A549 (cell line): Measurements from ENCODE around the gene GPR137C.

Source experiments
- BHLHE40 ChIP-seq: IDR thresholded peaks from 2 replicates; pipeline ENCODE4 v1.6.1; 2012; ENCODE audit warnings: low read depth, low read length, inconsistent platforms
- CBX8 ChIP-seq: fragments of 200-600 bp; sonication (generic); IDR thresholded peaks from 2 replicates; pipeline ENCODE4 v1.6.1; 2016
- CTCF ChIP-seq: fragments of >200 bp; sonication (Bioruptor Twin); formaldehyde crosslinking; IDR thresholded peaks from 3 replicates; pipeline ENCODE4 v1.5.1; 2016
- EP300 ChIP-seq, 2 experiments: fragments of >200 bp; sonication (Bioruptor Twin); formaldehyde crosslinking; IDR thresholded peaks; 2 replicates in 1 of 2; 3 replicates in 1 of 2; pipeline ENCODE4 v1.6.1; 2016 to 2017
- MAZ ChIP-seq: fragments of 150-350 bp; IDR thresholded peaks from 2 replicates; pipeline ENCODE4 v1.6.1; 2014; ENCODE audit warnings: antibody characterized with exemption, low read depth, low read length, borderline replicate concordance
- MYC ChIP-seq: IDR thresholded peaks from 2 replicates; pipeline ENCODE4 v1.6.1; 2012; ENCODE audit warnings: mild to moderate bottlenecking, inconsistent platforms, low read length, improper control_type of control experiment, borderline replicate concordance
- NFE2L2 ChIP-seq: fragments of 150-350 bp; conservative IDR thresholded peaks from 2 replicates; pipeline ENCODE4 v1.6.1; 2014; ENCODE audit warnings: low read length
- POLR2A ChIP-seq: IDR thresholded peaks from 2 replicates; pipeline ENCODE4 v1.6.1; 2012; ENCODE audit warnings: mild to moderate bottlenecking, low read length
- POLR2AphosphoS2 ChIP-seq: conservative IDR thresholded peaks from 2 replicates; pipeline ENCODE4 v1.6.1; 2012; ENCODE audit warnings: low read length, improper control_type of control experiment, inconsistent platforms
- RAD21 ChIP-seq, 2 experiments: fragments of >200 bp in 1 of 2; sonication (Bioruptor Twin) in 1 of 2; formaldehyde crosslinking in 1 of 2; IDR thresholded peaks in 1 of 2; conservative IDR thresholded peaks in 1 of 2; 2 replicates in 1 of 2; 3 replicates in 1 of 2; pipeline ENCODE4 v1.6.1; 2012 to 2018; ENCODE audit warnings: inconsistent platforms in 1 of 2
- RCOR1 ChIP-seq: fragments of 150-350 bp; IDR thresholded peaks from 2 replicates; pipeline ENCODE4 v1.6.1; 2014; ENCODE audit warnings: antibody characterized with exemption, low read length, low read depth
- REST ChIP-seq: fragments of 200-600 bp; sonication (generic); IDR thresholded peaks from 2 replicates; pipeline ENCODE4 v1.6.1; 2016; ENCODE audit warnings: antibody characterized with exemption, mild to moderate bottlenecking, moderate library complexity
- RFX5 ChIP-seq: fragments of 450-650 bp; IDR thresholded peaks from 2 replicates; pipeline ENCODE4 v1.7.1; 2014; ENCODE audit warnings: antibody characterized with exemption, mild to moderate bottlenecking, moderate library complexity
- TF ChIP-seq, protein P1 (sequence below): fragments of 250-450 bp; sonication (Bioruptor Pico); IDR thresholded peaks from 2 replicates; pipeline ENCODE4 v1.5.0; 2021; ENCODE audit warnings: mild to moderate bottlenecking, moderate library complexity, borderline replicate concordance

DNA sequence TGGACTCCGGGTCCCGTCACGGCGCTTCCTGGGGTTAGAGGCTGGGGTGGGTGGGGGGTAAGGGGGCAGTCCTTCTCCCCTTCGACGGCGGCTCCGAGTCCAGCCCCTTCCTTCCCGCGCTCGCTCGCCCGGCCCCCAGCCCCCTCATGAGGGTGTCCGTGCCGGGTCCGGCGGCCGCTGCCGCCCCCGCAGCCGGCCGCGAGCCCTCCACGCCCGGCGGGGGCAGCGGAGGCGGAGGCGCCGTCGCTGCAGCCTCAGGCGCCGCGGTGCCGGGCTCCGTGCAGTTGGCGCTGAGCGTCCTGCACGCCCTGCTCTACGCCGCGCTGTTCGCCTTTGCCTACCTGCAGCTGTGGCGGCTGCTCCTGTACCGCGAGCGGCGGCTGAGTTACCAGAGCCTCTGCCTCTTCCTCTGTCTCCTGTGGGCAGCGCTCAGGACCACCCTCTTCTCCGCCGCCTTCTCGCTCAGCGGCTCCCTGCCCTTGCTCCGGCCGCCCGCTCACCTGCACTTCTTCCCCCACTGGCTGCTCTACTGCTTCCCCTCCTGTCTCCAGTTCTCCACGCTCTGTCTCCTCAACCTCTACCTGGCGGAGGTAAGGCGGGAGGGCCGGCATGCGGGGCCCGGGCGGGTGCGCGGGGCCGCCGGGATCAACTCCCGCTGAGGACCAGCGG, 500 bp downstream of the GPR137C start:
- no peak for TF ChIP-seq CTCF
- no peak for TF ChIP-seq RCOR1
- TF ChIP-seq POLR2A, result no peak
- TF ChIP-seq MYC, result no peak
- TF ChIP-seq RAD21 (conservative IDR thresholded peaks at IDR 0.05 in 1 of 2, IDR thresholded peaks at IDR 0.05 in 1 of 2), result no peak
- no peak for TF ChIP-seq MAZ
- no peak for TF ChIP-seq EP300 (IDR thresholded peaks at IDR 0.05)
- TF ChIP-seq NFE2L2, result no peak
- no peak for TF ChIP-seq BHLHE40
- TF ChIP-seq REST, result no peak
- TF ChIP-seq, protein P1, sequence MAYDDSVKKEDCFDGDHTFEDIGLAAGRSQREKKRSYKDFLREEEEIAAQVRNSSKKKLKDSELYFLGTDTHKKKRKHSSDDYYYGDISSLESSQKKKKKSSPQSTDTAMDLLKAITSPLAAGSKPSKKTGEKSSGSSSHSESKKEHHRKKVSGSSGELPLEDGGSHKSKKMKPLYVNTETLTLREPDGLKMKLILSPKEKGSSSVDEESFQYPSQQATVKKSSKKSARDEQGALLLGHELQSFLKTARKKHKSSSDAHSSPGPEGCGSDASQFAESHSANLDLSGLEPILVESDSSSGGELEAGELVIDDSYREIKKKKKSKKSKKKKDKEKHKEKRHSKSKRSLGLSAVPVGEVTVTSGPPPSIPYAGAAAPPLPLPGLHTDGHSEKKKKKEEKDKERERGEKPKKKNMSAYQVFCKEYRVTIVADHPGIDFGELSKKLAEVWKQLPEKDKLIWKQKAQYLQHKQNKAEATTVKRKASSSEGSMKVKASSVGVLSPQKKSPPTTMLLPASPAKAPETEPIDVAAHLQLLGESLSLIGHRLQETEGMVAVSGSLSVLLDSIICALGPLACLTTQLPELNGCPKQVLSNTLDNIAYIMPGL (CRISPR knock-in tag), result no peak
- TF ChIP-seq POLR2AphosphoS2, result no peak
- TF ChIP-seq CBX8, result no peak
- TF ChIP-seq RFX5, result no peak
